COR-L47 (cell line): ENCODE data around the gene CALML4.
"Not testable (repeated sequence)": the region's sequence is repeated elsewhere in the genome, so short reads cannot be mapped to it uniquely, and the experiment has no call there.

Experiments used
- DNase-seq: peaks from one replicate; lab custom pipeline; 2025; lab: John Stamatoyannopoulos, UW

The CALML4 gene

GRCh38 chr15:68204776-68205557, at the start of gene CALML4:
TSS of gene CALML4 (minus strand) at chr15:68205332. CDS start at chr15:68205247, 85 bp downstream.
- DNase-seq: no peak

DNA sequence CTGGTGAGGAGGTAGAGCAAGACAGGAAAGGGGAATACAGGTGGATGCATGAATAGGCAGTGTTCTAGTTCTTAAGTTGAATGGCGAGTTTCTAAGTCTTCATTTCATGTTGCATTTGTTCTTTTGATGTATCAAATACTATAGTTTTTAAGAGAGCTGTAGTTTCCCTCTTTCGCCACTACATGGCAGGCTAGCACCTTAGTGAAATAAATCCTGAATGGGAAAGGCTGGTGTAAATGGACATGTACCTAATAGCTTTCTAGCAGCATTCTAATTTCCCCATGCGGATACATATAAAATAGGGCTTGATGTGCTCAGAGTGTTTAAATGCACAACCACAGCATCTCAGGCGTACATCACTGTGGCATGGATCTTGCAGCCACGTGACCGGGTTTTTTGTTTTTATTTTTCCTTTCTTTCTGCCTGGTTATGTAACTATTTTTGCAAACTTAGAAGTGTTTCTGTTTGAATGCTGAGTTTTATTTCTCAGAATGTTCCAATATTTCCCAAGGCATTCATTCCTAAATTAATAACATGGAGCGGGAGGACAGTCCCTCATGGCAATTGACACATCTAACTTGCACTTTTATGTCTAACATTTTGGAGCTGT, 47.9 kb upstream of the CALML4 start:
- DNase-seq: peak; percentile 68

GRCh38 chr15:68249058-68249713, 44.1 kb upstream of the CALML4 start:
- DNase-seq: no peak

DNA sequence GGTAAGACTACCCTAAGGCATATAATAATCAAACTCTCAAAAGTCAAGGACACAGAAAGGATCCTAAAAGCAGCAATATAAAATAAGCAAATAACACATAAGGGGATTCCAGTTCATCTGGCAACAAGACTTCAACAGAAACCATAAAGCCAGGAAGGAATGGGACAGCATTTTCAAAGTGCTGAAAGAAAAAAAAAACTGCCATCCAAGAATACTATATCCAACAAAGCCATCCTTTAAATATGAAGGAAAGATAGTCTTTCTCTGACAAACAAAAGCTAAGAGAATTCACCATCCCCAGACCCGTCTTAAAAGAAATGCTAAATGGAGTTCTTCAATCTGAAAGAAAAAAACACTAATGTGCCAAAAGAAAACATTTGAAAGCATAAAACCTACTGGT, 39.1 kb upstream of the CALML4 start:
- DNase-seq: no peak

DNA sequence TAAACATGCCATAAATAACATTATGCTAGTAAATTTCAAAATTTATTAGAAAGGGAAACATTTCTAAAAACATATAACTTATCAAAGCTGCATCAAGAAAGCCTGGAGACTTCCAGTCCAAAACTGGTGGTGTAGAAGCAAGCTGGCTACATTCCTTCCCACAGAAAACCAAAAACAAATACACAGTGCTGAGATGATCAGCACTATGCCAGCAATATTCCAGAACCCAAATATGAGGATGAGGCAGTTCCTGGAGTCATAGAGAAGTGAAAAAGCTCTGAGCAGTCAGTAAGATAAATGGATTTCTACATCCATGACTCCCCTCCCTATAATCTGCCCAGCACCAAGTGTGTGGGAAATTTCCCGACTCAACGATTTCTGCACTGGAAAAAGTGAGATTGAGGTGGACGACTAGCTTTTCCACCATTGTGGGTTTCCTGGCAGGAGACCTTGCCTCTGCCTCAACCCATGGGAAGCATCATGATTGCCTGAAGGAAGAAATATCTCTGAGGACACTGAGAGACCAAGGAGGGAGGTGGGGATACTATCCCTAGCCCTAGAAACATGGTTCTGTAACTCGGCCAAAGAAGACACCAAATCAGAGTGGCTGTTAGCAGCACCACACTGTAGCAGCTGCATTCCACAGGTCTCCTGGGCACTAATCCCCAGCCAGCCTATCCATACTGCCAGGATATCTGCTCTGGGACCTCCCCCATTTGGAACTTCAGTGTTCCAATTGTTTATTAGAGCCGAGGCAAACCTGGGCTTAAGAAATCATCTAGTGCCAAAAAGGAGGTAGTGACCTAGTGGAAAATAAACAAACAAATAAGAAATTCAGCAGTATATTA, 36.2 kb upstream of the CALML4 start:
- no peak for DNase-seq

DNA sequence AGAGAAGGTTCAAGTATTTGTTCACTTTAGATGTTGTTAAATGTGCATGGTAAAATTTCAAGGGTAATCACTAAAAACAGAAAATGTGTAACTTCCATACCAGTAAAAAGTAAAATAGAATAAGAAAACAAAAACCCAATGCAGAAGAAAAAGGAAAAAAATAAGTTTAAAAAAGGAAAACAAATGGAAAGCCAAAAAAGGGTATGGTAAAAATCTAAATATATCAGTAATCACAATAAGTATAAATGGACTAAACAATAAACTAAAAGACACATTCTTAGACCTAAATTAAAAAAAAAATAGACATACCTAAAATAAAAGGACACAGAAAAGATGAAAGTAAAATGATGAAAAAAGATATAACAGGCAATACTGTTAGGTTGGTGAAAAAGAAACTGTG, 33.9 kb upstream of the CALML4 start:
- DNase-seq: no peak

GRCh38 chr15:68235022-68235421, 29.9 kb upstream of the CALML4 start:
- no peak for DNase-seq

GRCh38 chr15:68234520-68234919, 29.4 kb upstream of the CALML4 start:
- not testable (repeated sequence) for DNase-seq

GRCh38 chr15:68234060-68234459, 28.9 kb upstream of the CALML4 start:
- no peak for DNase-seq

GRCh38 chr15:68232937-68233336, 27.8 kb upstream of the CALML4 start:
- DNase-seq: no peak

GRCh38 chr15:68232449-68232848, 27.3 kb upstream of the CALML4 start:
- DNase-seq: no peak

DNA sequence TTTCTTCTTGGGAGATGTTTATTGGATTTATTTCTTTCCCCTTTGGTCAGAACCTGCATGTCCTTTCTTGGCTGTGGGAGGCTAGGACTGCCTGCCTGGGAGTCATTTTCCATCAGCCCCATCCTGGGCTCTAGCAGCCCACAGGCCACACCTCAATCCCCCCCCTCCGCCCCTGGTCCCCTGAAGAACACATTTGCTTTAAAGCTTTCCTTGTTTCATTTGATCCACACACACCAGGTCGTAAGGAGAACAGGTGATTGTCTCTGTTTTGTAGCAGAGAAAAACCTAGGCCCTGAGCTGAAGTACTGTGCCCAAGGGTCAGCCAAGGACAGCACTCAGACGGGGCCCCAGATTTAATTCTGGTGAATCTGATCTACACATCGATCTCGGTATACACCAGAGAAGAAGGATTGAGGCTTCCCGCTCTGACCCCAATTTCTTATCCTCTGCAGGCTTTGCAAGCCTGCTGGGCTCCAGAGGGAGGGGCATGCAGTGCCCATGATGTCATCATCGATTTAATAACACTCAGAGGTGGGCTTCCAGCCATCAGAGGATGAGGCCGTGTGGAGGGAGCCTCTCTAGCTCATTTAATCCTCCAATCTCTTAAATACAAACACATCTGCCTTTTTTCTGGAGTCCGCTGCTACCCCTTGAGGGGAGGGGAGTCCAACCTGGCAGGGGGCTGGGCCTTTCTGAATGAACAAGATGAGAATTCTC, 26.1 kb upstream of the CALML4 start:
- DNase-seq: no peak

DNA sequence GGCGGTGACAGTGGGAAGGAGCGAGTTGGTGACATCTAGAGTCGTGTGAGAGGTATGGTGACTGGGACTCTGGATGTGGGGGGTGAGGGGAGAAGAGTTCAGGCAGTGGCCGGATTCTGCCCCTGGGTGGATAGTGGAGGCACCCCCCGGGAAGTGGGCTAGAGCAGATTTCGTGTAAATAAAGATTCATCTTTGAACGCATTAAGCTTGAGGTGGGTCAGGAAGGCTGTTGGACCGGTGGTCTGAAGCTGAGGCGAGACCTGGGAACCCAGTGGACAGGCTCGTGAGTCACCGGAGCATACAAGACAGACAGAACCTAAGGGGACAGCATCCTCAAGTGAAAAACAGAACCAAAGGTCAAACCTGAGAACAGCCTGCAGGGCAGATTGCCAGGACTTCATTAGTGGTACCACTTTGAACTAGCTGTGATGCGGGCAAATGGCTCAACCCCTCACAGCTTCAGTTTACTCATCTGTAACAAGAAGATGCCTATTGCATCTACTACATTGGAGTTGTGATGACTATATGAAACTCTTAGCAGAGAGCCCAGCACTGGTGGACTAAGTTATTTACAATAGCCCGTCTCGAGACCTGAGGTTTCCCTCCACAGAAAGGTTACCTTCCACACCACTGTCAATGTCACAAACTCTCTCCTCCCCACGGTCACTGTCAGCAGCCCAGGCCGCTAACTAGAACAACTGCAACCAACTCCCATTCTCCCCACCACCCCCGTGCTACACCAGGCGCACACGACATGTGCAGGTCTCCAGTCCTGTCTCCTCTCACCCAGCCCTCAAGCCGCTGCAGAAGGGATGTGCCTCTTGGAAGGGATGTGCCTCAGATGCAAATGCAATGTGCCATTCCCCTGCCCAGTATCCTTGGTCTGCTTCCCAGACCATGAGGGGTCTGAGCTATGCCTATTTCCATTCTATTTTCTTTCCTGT, 25.3 kb upstream of the CALML4 start:
- DNase-seq: no peak

- peak; percentile 72 for DNase-seq
These were observed 24.4 kb upstream of the CALML4 start, which contains the start of gene CLN6 for GRCh38 chr15:68229386-68230156. TSS of gene CLN6 (minus strand) at chr15:68229728. CDS start at chr15:68229584, 144 bp downstream.

- no peak for DNase-seq
These were observed 23.8 kb upstream of the CALML4 start for GRCh38 chr15:68228971-68229385.

DNA sequence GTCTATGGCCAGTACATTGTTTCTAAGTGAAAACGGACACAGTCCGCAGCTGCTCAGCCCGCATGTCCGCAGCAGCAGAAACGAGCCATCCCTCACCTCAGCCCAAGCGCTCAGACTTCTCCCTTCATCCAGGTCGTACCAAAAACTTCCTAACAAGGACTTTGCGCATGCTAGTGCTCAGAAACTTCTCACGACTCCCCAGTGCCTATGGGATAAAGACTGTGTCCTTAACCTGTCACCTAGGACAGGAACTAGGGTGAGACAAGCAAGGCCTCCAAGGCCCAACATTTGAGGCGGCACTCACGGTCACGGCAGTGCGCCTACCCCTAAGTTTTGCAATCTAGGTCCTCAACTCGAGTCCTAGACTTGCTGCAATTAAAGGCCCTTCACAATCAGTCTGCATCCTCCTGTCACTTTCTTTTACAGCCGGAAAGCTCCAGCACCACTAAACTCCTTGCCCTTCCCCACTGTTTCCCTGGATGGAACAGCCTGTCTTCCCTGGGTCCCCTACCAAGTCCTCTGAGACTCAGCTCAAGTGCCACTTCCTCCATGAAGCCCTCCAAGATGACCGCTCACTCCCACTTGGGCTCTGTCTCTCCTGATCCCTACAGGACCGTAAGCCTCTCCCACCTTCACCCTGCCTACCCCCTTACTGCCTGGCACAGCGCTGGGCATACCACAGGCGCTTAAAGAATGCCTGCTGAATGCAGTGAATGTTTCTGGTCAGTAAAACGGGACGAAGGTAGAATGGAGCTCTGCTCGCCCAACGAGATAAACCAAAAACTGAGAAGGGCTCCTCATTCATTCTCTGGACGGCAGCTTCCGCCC, 23.2 kb upstream of the CALML4 start:
- no peak for DNase-seq

DNA sequence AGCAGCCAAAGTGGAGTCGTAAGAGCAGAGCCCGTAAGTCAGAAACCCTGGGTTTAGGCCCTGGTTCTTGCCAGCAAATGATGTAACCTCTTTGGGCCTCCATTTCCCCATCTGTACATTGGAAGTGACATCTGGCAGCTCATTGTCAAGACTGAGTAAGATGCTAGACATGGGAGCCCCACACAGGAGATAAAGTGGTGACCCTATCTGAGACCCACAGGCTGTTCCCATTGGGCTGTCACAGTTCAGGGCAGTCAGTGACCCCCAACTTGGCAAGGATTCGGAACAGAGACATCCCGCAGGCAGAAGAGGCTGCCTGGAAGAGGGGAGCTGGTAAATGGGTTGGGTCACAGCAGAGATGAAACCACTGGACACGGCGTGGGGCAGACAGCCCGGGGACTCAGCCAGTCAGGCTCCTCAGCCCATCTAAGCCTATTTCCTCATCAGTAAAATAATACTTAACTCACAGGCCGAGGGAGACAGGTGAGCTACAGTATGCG, 22.6 kb upstream of the CALML4 start:
- no peak for DNase-seq

DNA sequence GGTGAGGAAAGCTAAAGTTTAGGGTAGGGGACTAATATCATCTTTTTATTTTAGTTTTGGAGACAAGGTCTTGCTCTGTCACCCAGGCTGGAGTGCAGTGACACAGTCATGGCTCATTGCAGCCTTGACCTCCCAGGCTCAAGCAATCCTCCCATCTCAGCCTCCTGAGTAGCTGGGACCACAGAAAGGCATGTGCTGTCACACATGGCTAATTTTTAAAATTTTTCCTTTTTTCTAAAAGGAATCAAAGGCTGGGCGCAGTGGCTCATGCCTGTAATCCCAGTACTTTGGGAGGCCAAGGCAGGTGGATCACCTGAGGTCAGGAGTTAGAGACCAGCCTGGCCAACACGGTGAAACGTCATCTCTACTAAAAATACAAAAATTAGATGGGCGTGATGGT, 20.3 kb upstream of the CALML4 start:
- DNase-seq: not testable (repeated sequence)
